Stomach smooth muscle (tissue), 2 donors: ENCODE data around the gene BPIFA3.

Source experiments
- H3K27ac ChIP-seq: one replicate; pipeline ENCODE4 v1.7.0; 2013; ENCODE audit warnings: mild to moderate bottlenecking, low read length, inconsistent platforms
- H3K27me3 ChIP-seq, 2 donors: one replicate each; pipeline ENCODE4 v1.7.0; 2013; ENCODE audit warnings: low read length in 2 of 2; ENCODE audit not compliant: insufficient read depth in 2 of 2, control insufficient read depth in 1 of 2
- H3K36me3 ChIP-seq, 2 donors: one replicate each; pipeline ENCODE4 v1.7.0; 2013; ENCODE audit warnings: low read length in 2 of 2; ENCODE audit not compliant: control insufficient read depth in 2 of 2, insufficient read depth in 2 of 2
- H3K4me1 ChIP-seq: one replicate; pipeline ENCODE4 v1.7.0; 2013; ENCODE audit warnings: low read length; ENCODE audit not compliant: control insufficient read depth, insufficient read depth
- H3K4me3 ChIP-seq, 2 donors: one replicate each; pipeline ENCODE4 v1.7.0; 2013; ENCODE audit warnings: low read length in 2 of 2
- H3K9ac ChIP-seq, 2 donors: one replicate each; pipeline ENCODE4 v1.7.0; 2013; ENCODE audit warnings: low read length in 2 of 2, mild to moderate bottlenecking in 1 of 2
- H3K9me3 ChIP-seq, 2 donors: one replicate each; pipeline ENCODE4 v1.7.0; 2013; ENCODE audit warnings: low read length in 2 of 2; ENCODE audit not compliant: control insufficient read depth in 2 of 2
- donor health status: healthy.
- donor health status: Pancreatic carcinoma.

The BPIFA3 gene

GRCh38 chr20:33211817-33212424 is 5.2 kb upstream of the BPIFA3 start:
- Histone ChIP-seq H3K27ac (no peak overlapping the region), H3K36me3 (no peaks in the 10 kb centered on the region), H3K4me3 (no peak overlapping the region), H3K9ac (no peak overlapping the region), H3K4me1 (no peaks in the 10 kb centered on the region), H3K9me3 (no peaks in the 10 kb centered on the region), H3K27me3 (peaks cover 7% of the 10 kb centered on the region in 2 donors)

GRCh38 chr20:33224399-33224798 is 7.2 kb downstream of the BPIFA3 start:
- Histone ChIP-seq H3K4me3 (no peak overlapping the region), H3K36me3 (no peaks in the 10 kb centered on the region), H3K27ac (no peak overlapping the region), H3K9me3 (no peaks in the 10 kb centered on the region), H3K9ac (no peak overlapping the region), H3K27me3 (peaks cover 0 to 7% of the 10 kb centered on the region in 2 donors), H3K4me1 (no peaks in the 10 kb centered on the region)

- Histone ChIP-seq H3K27ac (no peak overlapping the region), H3K27me3 (peaks cover 3 to 14% of the 10 kb centered on the region in 2 donors), H3K4me1 (no peaks in the 10 kb centered on the region), H3K9me3 (no peaks in the 10 kb centered on the region), H3K9ac (no peak overlapping the region), H3K36me3 (no peaks in the 10 kb centered on the region), H3K4me3 (no peak overlapping the region)
Measured at GRCh38 chr20:33229843-33230242, 12.7 kb downstream of the BPIFA3 start.

GRCh38 chr20:33231237-33231636 is 14.1 kb downstream of the BPIFA3 start:
- Histone ChIP-seq H3K36me3 (no peaks in the 10 kb centered on the region), H3K4me1 (no peaks in the 10 kb centered on the region), H3K9ac (no peak overlapping the region), H3K9me3 (no peaks in the 10 kb centered on the region), H3K4me3 (no peak overlapping the region), H3K27ac (no peak overlapping the region), H3K27me3 (peaks cover 3 to 22% of the 10 kb centered on the region in 2 donors)

GRCh38 chr20:33232486-33233072 is 15.4 kb downstream of the BPIFA3 start:
- Histone ChIP-seq H3K36me3 (no peaks in the 10 kb centered on the region), H3K27me3 (peaks cover 3 to 24% of the 10 kb centered on the region in 2 donors), H3K9ac (no peak overlapping the region), H3K4me3 (no peak overlapping the region), H3K9me3 (no peaks in the 10 kb centered on the region), H3K4me1 (no peaks in the 10 kb centered on the region), H3K27ac (no peak overlapping the region)

GRCh38 chr20:33233129-33233774 is 16.1 kb downstream of the BPIFA3 start:
- Histone ChIP-seq H3K27me3 (peaks cover 3 to 21% of the 10 kb centered on the region in 2 donors), H3K27ac (no peak overlapping the region)

GRCh38 chr20:33234050-33234449 is 16.9 kb downstream of the BPIFA3 start:
- no peak overlapping the region for H3K4me3 ChIP-seq
- H3K36me3 ChIP-seq, result no peaks in the 10 kb centered on the region
- peaks cover 3 to 20% of the 10 kb centered on the region in 2 donors for H3K27me3 ChIP-seq
- H3K27ac ChIP-seq, result no peak overlapping the region
- H3K9ac ChIP-seq, result no peak overlapping the region
- no peaks in the 10 kb centered on the region for H3K4me1 ChIP-seq
- no peaks in the 10 kb centered on the region for H3K9me3 ChIP-seq

More at GRCh38 chr20:33233129-33233774, 16.1 kb downstream of the BPIFA3 start:
- no peaks in the 10 kb centered on the region for H3K36me3 ChIP-seq
- no peak overlapping the region for H3K9ac ChIP-seq
- no peak overlapping the region for H3K4me3 ChIP-seq
- no peaks in the 10 kb centered on the region for H3K4me1 ChIP-seq
- no peaks in the 10 kb centered on the region for H3K9me3 ChIP-seq

GRCh38 chr20:33235696-33236095 is 18.5 kb downstream of the BPIFA3 start, which contains the start of gene BPIFA1:
Gene BPIFA1 (plus strand): TSS chr20:33235996. CDS start chr20:33237712, 1,716 bp downstream.
- Histone ChIP-seq H3K9ac (no peak within 1 kb of the TSS), H3K9me3 (no peaks in the 10 kb centered on the region), H3K27me3 (peaks cover 3 to 17% of the 10 kb centered on the region in 2 donors), H3K4me3 (no peak within 1 kb of the TSS), H3K36me3 (no peaks in the 10 kb centered on the region), H3K4me1 (no peaks in the 10 kb centered on the region), H3K27ac (no peak within 1 kb of the TSS)

- Histone ChIP-seq H3K9ac (no peak overlapping the region), H3K9me3 (no peaks in the 10 kb centered on the region), H3K4me1 (no peaks in the 10 kb centered on the region), H3K36me3 (no peaks in the 10 kb centered on the region), H3K4me3 (no peak overlapping the region), H3K27ac (no peak overlapping the region), H3K27me3 (peaks cover 3 to 19% of the 10 kb centered on the region in 2 donors)
Measured at GRCh38 chr20:33236351-33236750, 19.2 kb downstream of the BPIFA3 start.

- Histone ChIP-seq H3K9ac (no peak overlapping the region), H3K4me1 (no peaks in the 10 kb centered on the region), H3K27ac (no peak overlapping the region), H3K27me3 (peaks cover 3 to 19% of the 10 kb centered on the region in 2 donors), H3K4me3 (no peak overlapping the region), H3K9me3 (no peaks in the 10 kb centered on the region), H3K36me3 (no peaks in the 10 kb centered on the region)
Measured at GRCh38 chr20:33237989-33238388, 20.8 kb downstream of the BPIFA3 start.

- no peaks in the 10 kb centered on the region for H3K36me3 ChIP-seq
- no peaks in the 10 kb centered on the region for H3K9me3 ChIP-seq
- peaks cover 0 to 15% of the 10 kb centered on the region in 2 donors for H3K27me3 ChIP-seq
- no peak overlapping the region for H3K27ac ChIP-seq
- no peaks in the 10 kb centered on the region for H3K4me1 ChIP-seq
- no peak overlapping the region for H3K9ac ChIP-seq
- H3K4me3 ChIP-seq, result no peak overlapping the region
Measured at GRCh38 chr20:33239418-33239817, 22.3 kb downstream of the BPIFA3 start.
